ENCODE measurements around the gene HMCN2.

Gene HMCN2

DNA sequence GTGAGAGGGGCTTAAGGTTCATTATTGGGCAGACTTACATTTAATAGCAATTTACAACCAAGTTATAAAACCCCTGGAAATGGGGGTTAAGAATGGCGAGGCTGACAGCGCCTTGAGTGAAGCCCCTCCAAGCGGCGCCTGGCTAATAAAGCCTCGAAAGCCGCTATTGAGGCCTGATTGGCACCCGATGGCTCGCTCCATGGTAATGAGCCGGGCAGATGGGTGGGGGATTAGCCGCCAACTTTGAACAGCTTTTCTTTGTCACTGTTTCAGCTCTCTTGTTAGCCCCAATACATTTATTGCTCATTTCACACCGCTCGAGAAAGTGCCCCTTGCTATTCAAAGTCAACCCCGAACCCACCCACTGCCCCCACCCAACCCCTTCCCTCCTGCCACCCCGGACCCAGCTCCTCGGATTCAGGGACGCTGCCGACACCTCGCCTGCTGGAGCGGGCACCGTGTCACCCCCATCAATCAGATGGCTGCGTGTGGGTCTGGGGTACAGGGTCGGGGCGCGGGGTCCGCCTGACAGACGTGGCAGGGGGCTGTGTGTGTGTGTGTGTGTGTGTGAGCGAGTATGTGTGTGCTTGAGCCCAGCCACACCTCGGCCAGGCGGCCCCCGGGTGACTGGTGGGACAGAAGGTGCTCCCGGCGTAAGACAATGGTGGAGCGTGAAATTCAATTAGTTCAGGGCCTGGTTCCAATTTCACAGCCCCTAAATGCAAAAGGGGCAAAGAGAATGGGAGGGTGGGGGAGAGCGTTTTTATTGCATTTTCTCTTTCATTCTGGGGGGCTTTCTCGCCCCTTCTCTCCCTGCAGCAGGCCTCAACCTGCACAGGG is 213.4 kb downstream of the HMCN2 start:
- DNase-seq: no peak

GRCh38 chr9:130479587-130479986 is 214.0 kb downstream of the HMCN2 start:
- DNase-seq: no peak

DNA sequence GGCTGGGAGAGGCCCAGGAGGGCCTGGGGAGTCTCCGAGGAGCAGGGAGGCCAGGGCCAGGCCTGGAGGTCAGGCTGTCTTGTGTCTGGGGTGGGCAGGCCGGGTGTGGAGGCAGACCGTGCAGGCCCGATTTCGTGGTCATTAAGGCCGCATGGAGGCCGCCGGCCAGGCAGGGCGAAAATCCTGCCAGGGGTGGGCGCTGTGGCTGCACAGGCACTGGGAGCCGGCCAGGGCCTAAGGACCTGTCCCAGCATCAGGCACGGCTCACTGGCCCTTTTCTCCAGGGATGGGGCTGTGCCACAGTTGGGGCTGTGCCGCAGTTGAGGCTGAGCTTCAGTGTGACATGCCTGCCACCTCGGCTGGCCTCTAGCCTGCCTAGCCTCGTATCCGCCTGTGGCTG is 215.1 kb downstream of the HMCN2 start:
- peak; percentile 91 for DNase-seq

DNA sequence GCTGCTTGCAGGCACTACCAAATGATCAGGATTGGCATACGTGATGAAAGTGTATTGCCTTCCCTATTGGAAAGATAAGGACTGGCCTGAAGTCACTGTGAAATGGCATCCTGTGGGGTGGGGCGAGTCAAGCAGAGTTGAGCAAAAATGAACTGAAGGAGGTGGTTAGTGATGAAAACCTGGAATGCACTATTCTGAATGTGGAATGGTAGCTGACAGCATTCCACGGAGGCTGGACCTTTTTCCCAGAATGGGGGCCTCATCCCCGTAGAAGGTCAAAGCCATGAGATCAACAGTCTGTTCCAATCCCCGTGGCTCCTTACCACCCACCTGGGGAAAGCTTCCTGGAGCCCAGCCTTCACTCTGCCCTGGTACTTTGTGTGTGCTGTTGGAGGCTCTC is 216.9 kb downstream of the HMCN2 start:
- no peak for DNase-seq

GRCh38 chr9:130483371-130483971 is 217.9 kb downstream of the HMCN2 start:
- DNase-seq: no peak

All from 8988T (cell line).